ENCODE results near the gene IFT27.
"Not testable (repeated sequence)": the region's sequence is repeated elsewhere in the genome, so short reads cannot be mapped to it uniquely, and the experiment has no call there.

Gene IFT27

GRCh38 chr22:36745301-36745995, 30.5 kb downstream of the IFT27 start:
- DNase-seq (ENCODE audit: low read depth in 2 of 2, low spot score in 1 of 2), result no peak

- no peak for DNase-seq (ENCODE audit: low read depth in 2 of 2, low spot score in 1 of 2)
These were observed 31.1 kb downstream of the IFT27 start for GRCh38 chr22:36744791-36745190.

GRCh38 chr22:36744413-36744765, 31.5 kb downstream of the IFT27 start:
- DNase-seq (ENCODE audit: low read depth in 2 of 2, low spot score in 1 of 2), result no peak

- DNase-seq (ENCODE audit: low read depth in 2 of 2, low spot score in 1 of 2), result no peak
These were observed 32.1 kb downstream of the IFT27 start for GRCh38 chr22:36743591-36744412.

DNA sequence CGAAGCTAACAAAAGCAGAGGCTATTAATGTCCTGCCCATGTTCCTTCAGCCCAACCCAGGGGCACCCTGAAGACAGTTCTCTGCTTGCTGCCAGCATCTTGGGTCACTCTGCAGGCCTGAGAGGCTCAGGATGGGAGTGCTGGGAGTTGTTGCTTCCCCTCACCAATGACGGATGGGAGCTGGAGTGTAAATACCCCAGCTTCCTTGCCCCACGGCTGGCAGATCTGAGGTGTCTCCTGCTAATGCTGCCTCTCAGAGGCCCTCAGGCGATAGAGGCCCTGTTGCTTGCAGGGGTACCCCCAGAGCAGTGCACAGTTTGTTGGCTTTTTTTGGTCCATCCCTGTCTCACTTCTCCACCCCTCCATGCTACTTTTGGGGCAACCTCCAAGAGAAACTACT, 32.9 kb downstream of the IFT27 start:
- no peak for DNase-seq (ENCODE audit: low read depth in 2 of 2, low spot score in 1 of 2)

- DNase-seq (ENCODE audit: low read depth in 2 of 2, low spot score in 1 of 2), result no peak
These were observed 34.0 kb downstream of the IFT27 start for GRCh38 chr22:36741968-36742367.

DNA sequence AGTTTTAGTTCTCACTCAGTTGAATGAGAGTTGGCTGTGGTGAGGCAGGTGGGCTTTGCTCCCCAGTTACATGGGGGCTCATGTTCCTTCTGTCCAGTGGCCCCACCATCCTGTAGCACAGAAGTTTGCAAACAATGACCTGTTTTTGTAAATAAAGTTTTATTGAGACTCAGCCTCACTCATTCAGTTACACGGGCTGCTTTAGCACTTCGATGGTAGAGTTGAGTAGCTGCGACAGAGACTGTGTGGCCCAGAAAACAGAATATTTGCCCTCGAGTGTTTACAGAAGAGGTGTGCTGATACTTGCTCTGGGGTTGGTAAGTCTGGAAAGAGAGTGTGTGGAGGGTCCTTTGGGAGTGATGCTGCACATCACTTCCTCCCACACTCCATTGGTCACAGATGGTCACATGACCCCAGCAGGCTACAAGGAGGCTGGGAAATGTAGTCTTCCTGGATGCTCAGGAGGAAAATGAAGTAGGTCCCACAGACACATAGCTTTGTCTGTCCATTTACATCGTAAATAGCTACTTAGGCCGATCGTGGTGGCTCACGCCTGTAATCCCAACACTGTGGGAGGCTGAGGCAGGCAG, 34.6 kb downstream of the IFT27 start:
- no peak for DNase-seq (ENCODE audit: low read depth in 2 of 2, low spot score in 1 of 2)

DNA sequence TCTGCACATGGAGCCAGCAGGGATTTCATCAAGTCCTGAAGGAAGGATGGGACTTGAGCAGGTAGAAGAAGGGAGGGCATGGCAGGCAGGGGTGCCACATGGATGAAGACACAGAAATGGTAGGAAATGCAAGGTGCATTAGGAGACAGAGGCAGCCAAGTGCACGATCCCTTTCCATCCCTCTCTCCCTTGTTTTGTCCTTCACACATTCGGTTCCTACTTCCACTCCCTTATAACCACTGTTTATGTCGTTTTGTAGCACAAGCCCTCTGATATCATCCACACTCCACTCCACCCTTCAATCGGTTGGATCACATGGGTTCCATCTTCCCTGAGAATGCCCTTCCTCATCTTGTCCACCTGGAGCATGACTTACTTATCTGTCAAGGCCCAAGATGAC, 35.2 kb downstream of the IFT27 start:
- no peak for DNase-seq (ENCODE audit: low read depth in 2 of 2, low spot score in 1 of 2)

DNA sequence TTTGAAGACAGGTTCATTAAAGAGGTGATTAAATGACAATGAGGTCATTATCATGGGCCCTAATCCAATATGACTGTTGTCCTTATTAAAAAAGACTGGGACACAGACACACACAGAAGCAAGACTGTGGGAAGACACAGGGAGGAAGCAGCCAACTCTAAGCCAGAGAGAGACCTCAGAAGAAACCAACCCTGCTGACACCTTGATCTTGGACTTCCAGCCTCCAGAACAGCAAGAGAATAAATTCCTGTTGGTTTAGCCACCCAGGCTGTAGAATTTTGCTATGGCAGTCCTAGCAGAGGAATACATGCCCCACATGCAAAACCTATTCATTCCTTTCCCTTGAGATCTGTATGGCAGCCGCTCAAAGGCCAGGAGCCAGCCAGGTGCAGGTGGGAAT, 36.7 kb downstream of the IFT27 start:
- DNase-seq (ENCODE audit: low read depth in 2 of 2, low spot score in 1 of 2), result no peak

GRCh38 chr22:36738416-36739020, 37.4 kb downstream of the IFT27 start:
- no peak for DNase-seq (ENCODE audit: low read depth in 2 of 2, low spot score in 1 of 2)

GRCh38 chr22:36737776-36738175, 38.1 kb downstream of the IFT27 start:
- DNase-seq (ENCODE audit: low read depth in 2 of 2, low spot score in 1 of 2), result no peak

DNA sequence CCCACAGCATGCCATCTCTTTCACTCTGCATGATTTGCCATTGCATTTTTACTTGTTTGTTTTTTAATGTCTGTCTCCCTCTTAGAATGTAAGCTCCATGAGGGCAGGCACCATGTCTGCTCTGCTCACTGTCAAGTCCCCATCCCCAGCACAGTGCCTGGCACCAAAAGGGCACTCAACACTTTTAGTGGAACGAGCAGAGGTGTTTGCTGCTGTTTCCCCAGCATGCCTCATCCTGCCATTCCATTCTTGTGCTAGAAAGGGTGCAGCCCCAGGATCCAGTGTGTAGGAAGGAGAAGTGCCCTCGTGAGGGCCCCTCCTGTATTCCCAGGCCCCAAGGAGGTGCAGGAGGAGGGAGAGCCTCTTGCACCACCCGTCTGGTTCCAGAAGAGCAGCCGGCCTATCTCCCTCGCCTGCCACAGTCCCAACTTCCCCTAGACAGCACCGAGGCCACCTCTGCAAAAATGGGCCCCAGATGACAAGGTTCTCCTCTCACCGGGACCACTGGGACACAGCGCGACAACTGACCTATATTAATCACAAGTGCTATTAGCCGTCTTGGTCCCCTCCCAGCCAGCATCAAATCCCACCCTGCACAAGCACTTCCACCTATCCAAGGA, 39.1 kb downstream of the IFT27 start:
- no peak for DNase-seq (ENCODE audit: low read depth in 2 of 2, low spot score in 1 of 2)

GRCh38 chr22:36734171-36735058, 41.5 kb downstream of the IFT27 start:
- DNase-seq (ENCODE audit: low read depth in 2 of 2, low spot score in 1 of 2), result no peak

DNA sequence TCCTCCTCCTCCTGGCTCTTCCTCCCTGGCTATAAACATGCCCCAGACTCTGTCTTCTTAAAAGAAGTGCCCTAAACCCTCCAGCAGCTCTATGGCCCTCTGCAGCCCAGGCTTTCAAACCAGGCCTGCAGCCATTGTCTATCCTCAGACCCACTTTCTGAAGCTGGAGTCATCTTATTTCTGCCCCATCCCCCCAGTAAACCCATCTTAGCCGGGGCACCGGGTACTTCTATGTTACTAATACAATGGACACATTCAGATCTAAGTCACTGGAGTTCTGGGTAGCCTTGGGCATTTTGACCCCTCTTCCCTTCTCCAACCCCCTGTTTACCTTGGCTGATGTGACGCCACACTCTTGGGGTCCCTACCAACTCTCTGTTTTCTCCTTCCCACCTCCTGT, 42.6 kb downstream of the IFT27 start:
- DNase-seq (ENCODE audit: low read depth in 2 of 2, low spot score in 1 of 2), result no peak

DNA sequence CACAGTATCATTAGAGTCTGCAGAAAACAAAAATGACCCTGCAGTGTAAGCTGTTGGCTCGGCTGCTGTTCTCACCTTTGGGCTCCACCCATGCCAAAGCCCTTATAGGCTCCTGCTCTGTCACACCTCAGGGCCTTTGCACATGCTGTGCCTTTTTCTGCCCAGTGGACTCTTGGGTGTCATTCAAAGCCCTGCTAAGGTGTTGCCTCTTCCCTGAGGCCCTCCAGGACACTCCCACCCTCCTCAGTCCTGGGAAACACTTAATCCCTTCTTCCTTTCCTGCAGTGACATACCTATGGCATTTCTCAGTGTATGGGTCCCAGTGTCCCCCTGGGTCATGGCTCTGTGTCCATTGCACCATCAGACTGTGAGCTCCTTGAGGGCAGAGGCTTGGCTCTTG, 43.3 kb downstream of the IFT27 start:
- DNase-seq (ENCODE audit: low read depth in 2 of 2, low spot score in 1 of 2), result no peak

GRCh38 chr22:36731916-36732315, 44.0 kb downstream of the IFT27 start:
- DNase-seq (ENCODE audit: low read depth in 2 of 2, low spot score in 1 of 2), result no peak

GRCh38 chr22:36731321-36731720, 44.6 kb downstream of the IFT27 start:
- not testable (repeated sequence) for DNase-seq (ENCODE audit: low read depth in 2 of 2, low spot score in 1 of 2)

DNA sequence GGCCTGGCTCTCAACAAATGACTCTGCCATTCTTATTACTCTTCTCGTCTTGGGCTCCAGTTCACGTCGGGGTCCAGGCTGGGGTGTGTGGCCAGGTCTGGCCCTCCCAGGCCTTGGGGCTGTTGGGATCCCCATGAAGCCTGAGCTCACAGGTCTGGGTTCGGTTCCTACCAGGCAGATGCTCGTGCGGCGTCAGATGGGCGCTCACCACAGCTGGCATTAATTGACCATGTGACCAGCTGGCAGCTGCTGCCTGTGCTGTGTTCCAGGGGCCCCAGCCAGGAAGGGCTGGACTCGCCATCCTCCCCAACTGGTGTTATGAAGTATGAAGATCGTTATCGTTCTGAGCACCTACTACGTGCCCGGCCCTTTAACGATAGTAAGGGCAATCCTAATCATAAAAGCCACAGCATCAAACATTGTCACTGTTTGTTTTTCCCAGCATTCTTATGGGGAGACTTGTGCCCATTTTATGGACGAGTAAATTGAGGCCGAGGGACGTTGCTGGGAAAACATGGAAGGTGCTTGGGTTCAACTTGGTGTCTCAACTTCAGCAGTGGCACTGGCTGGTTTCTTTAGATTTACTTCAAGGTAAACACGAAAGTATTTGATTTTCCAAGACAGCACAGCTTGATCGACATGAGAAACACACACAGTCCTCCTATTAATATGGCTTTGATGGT, 45.6 kb downstream of the IFT27 start:
- no peak for DNase-seq (ENCODE audit: low read depth in 2 of 2, low spot score in 1 of 2)

DNA sequence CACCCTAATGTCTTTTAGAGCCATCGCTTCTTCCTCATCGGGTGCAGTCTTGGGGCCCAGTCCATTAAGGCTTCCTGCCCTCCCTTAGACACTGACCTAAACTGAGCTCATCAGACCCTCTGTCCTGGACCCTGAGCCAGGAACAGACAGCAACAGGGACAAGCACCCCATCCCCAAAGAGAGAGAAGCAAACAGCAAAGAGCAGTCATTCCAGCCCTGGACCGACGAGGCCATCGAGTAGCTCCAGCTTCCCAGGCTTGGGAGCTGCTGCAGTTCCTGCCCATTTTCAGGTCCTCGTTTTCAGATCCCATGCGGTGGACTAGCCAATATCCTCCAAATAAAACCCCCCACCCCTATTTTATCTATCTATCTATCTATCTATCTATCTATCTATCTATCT, 46.6 kb downstream of the IFT27 start:
- no peak for DNase-seq (ENCODE audit: low read depth in 2 of 2, low spot score in 1 of 2)

DNA sequence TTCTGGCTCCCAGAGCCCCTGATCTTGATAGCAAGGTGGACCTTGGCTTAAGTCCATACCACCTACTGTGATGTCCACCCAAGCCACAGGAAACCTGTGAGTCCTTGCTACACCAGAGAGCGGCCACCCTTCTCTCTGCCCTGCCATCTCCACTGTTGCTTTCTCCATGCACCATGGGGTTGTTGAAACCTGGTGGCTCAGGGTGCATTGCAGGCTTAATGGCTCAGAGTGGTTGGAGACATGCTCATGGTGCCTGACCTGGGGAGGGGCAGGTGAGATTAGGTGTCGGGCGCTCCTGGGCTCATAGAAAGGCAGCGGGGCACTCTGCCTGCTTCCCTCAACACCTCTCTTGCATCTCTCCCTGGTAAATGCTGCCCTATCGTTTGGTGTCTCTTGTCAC, 47.4 kb downstream of the IFT27 start:
- no peak for DNase-seq (ENCODE audit: low read depth in 2 of 2, low spot score in 1 of 2)
